HEK293T (cell line): Measurements from ENCODE around the gene NKX2-3.

ENCODE experiments used
- CTCF ChIA-PET: fragments of 350-600 bp; formaldehyde crosslinking; extraction: SDS; loops from one replicate; lab custom pipeline; 2021; ENCODE audit warnings: antibody characterized with exemption, inconsistent platforms; lab: Yijun Ruan, JAX
- POLR2A ChIA-PET: fragments of 350-600 bp; formaldehyde crosslinking; extraction: SDS; loops from one replicate; lab custom pipeline; 2020; ENCODE audit warnings: antibody characterized with exemption, inconsistent platforms; lab: Yijun Ruan, JAX
- DNase-seq: peaks from one replicate; pipeline ENCODE4 v3.0.0; 2012; ENCODE audit warnings: mixed read lengths; ENCODE audit errors: extremely low spot score
- ARNT ChIP-seq: fragments of 450-650 bp; IDR thresholded peaks from 2 replicates; pipeline ENCODE4 v1.6.1; 2017; ENCODE audit warnings: mild to moderate bottlenecking
- BHLHE40 ChIP-seq: fragments of 450-650 bp; IDR thresholded peaks from 2 replicates; pipeline ENCODE4 v1.6.1; 2016; ENCODE audit warnings: mild to moderate bottlenecking, moderate library complexity, borderline replicate concordance
- CTBP1 ChIP-seq: fragments of 450-650 bp; IDR thresholded peaks from 2 replicates; pipeline ENCODE4 v1.6.1; 2016; ENCODE audit warnings: borderline replicate concordance
- ELF4 ChIP-seq: fragments of 450-650 bp; IDR thresholded peaks from 2 replicates; pipeline ENCODE4 v1.6.1; 2017; ENCODE audit warnings: antibody characterized with exemption
- FOXA1 ChIP-seq: fragments of 450-650 bp; IDR thresholded peaks from 2 replicates; pipeline ENCODE4 v1.6.1; 2016; ENCODE audit warnings: mild to moderate bottlenecking
- FOXK2 ChIP-seq: fragments of 450-650 bp; IDR thresholded peaks from 2 replicates; pipeline ENCODE4 v1.6.1; 2016; ENCODE audit warnings: mild to moderate bottlenecking
- FOXM1 ChIP-seq: fragments of 450-650 bp; IDR thresholded peaks from 2 replicates; pipeline ENCODE4 v1.6.1; 2017; ENCODE audit warnings: mild to moderate bottlenecking, borderline replicate concordance
- HDGF ChIP-seq: fragments of 450-650 bp; IDR thresholded peaks from 2 replicates; pipeline ENCODE4 v1.6.1; 2017; ENCODE audit warnings: antibody characterized with exemption, borderline replicate concordance
- L3MBTL2 ChIP-seq: fragments of 450-650 bp; conservative IDR thresholded peaks from 2 replicates; pipeline ENCODE4 v1.6.1; 2016; ENCODE audit warnings: mild to moderate bottlenecking
- LEF1 ChIP-seq: fragments of 450-650 bp; IDR thresholded peaks from 2 replicates; pipeline ENCODE4 v1.6.1; 2017; ENCODE audit warnings: mild to moderate bottlenecking, borderline replicate concordance
- NFRKB ChIP-seq: fragments of 450-650 bp; IDR thresholded peaks from 2 replicates; pipeline ENCODE4 v1.6.1; 2016; ENCODE audit warnings: mild to moderate bottlenecking, moderate library complexity
- PKNOX1 ChIP-seq: fragments of 450-650 bp; IDR thresholded peaks from 2 replicates; pipeline ENCODE4 v1.6.1; 2016
- SP1 ChIP-seq: fragments of 450-650 bp; IDR thresholded peaks from 2 replicates; pipeline ENCODE4 v1.6.1; 2017
- SUZ12 ChIP-seq: fragments of 450-650 bp; IDR thresholded peaks from 2 replicates; pipeline ENCODE4 v1.6.1; 2016; ENCODE audit warnings: mild to moderate bottlenecking
- TARDBP ChIP-seq: fragments of 450-650 bp; IDR thresholded peaks from 2 replicates; pipeline ENCODE4 v1.6.1; 2016
- ZNF384 ChIP-seq: fragments of 450-650 bp; IDR thresholded peaks from 2 replicates; pipeline ENCODE4 v1.6.1; 2016

Gene NKX2-3

GRCh38 chr10:99528494-99529441 is 4.0 kb upstream of the NKX2-3 start:
- CTCF ChIA-PET = no interaction called here
- TF ChIP-seq SUZ12 (no peak), TARDBP (no peak), HDGF (no peak), ELF4 (no peak; the same call in 1 of the 2 replicates), BHLHE40 (no peak), NFRKB (no peak), FOXA1 (no peak), SP1 (no peak), FOXK2 (no peak)
- DNase-seq = no peak
- POLR2A ChIA-PET = no interaction called here

GRCh38 chr10:99529591-99530107 is 3.1 kb upstream of the NKX2-3 start:
- DNase-seq = no peak
- TF ChIP-seq L3MBTL2 (peak; percentile 70), FOXK2 (no peak), CTBP1 (peak; percentile 3; the same call in 1 of the 2 replicates)
- CTCF ChIA-PET = no interaction called here
- POLR2A ChIA-PET = no interaction called here

- no peak for TF ChIP-seq BHLHE40
- DNase-seq = no peak
- POLR2A ChIA-PET = interaction anchor here (0.6 to 4.7 kb wide), 3 partner anchors 8 to 90 kb away, joined by 3 to 21 read pairs (median 3); no protein-coding TSS in a partner anchor
- CTCF ChIA-PET = interaction anchor here (0.6 kb wide), 1 partner anchor 24 kb away, joined by 3 read pairs; no protein-coding TSS in a partner anchor
These were observed 2.4 kb upstream of the NKX2-3 start for GRCh38 chr10:99530108-99531025.

GRCh38 chr10:99531026-99531695 is 1.6 kb upstream of the NKX2-3 start:
- TF ChIP-seq CTBP1 = no peak
- no peak for TF ChIP-seq ELF4
- ChIA-PET CTCF (no interaction called here), POLR2A (interaction anchor here (1.0 to 4.7 kb wide), 4 partner anchors 8 to 101 kb away, joined by 3 to 21 read pairs (median 4); partner anchors contain the start of gene GOT1)
- no peak for DNase-seq

- TF ChIP-seq FOXM1 (no peak), NFRKB (no peak), ELF4 (no peak), FOXA1 (no peak), BHLHE40 (no peak), PKNOX1 (no peak), ARNT (no peak), L3MBTL2 (no peak; the same call in 1 of the 2 replicates), HDGF (no peak), ZNF384 (no peak), FOXK2 (no peak), LEF1 (no peak), CTBP1 (no peak), SUZ12 (no peak), TARDBP (no peak), SP1 (no peak)
- no peak for DNase-seq
- ChIA-PET CTCF (no interaction called here), POLR2A (interaction anchor here (0.6 to 4.7 kb wide), 6 partner anchors 7 to 101 kb away, joined by 3 to 21 read pairs (median 3); partner anchors contain the start of genes GOT1 and SLC25A28)
These were observed 797 bp upstream of the NKX2-3 start for GRCh38 chr10:99531696-99532593.
